ENCODE results near the gene CACFD1.

- TF ChIP-seq POLR2A (IDR thresholded peaks at IDR 0.05; ENCODE audit: low read depth, low read length) = no peak
- TF ChIP-seq USF2 (IDR thresholded peaks at IDR 0.05; ENCODE audit: low read depth, low read length) = no peak
- TF ChIP-seq CTCF (conservative IDR thresholded peaks at IDR 0.05; ENCODE audit: low read depth, low read length) = no peak
- TF ChIP-seq RAD21 (IDR thresholded peaks at IDR 0.05; ENCODE audit: low read length) = no peak
- no peak for TF ChIP-seq MAZ (IDR thresholded peaks at IDR 0.05; ENCODE audit: borderline replicate concordance, low read depth, low read length)
- no peak for TF ChIP-seq MAFK (IDR thresholded peaks at IDR 0.05; ENCODE audit: low read depth, low read length)
- no peak for TF ChIP-seq RCOR1 (IDR thresholded peaks at IDR 0.05; ENCODE audit: insufficient replicate concordance, low read length)
- no peak for TF ChIP-seq ELK1 (IDR thresholded peaks at IDR 0.05; ENCODE audit: borderline replicate concordance, low read depth, low read length)
- no peak for TF ChIP-seq FOS (IDR thresholded peaks at IDR 0.05; ENCODE audit: low read depth, low read length)
- TF ChIP-seq SMC3 (IDR thresholded peaks at IDR 0.05; ENCODE audit: low read depth, low read length) = no peak
- no peak for TF ChIP-seq RFX5 (IDR thresholded peaks at IDR 0.05; ENCODE audit: low read depth, low read length)
- no peak for TF ChIP-seq CHD1 (IDR thresholded peaks at IDR 0.05; ENCODE audit: low read depth, low read length)
These were observed 31.3 kb downstream of the CACFD1 start for GRCh38 chr9:133490865-133491655.

Data from IMR-90 (cell line).